Measurements from ENCODE around the gene CD300LF.
A peak's percentile ranks its signal among the peaks of the same experiment; 100 is the strongest.

Gene CD300LF

DNA sequence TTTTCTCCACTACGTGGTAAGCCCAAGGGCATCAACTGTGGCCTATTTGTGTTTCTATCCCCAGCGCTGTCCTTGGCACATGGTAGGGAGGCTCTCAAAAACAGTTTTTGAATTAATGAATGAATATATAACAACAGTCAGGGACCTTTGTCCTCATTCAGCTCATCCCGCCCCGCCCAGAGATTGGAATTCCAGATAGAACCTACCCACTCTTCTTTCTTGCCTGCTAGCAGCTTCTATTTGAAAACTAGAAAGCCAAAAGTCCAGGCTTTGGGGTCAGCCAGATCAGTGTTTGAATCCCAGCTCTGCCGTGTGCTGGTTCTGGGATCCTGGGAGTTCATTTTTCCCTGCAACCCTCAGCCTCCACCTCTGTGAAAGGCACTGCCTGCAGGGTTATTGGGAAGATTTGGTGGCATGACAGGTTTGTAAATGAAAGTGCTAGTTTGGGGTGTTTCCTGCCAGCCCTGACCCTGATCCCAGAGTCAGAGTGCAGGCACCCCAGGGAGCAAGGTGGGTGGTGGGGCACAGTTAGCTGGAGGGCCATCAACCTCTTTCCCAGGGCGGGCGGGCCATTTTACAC lies 40.2 kb upstream of the CD300LF start:
- TF ChIP-seq, protein P1, sequence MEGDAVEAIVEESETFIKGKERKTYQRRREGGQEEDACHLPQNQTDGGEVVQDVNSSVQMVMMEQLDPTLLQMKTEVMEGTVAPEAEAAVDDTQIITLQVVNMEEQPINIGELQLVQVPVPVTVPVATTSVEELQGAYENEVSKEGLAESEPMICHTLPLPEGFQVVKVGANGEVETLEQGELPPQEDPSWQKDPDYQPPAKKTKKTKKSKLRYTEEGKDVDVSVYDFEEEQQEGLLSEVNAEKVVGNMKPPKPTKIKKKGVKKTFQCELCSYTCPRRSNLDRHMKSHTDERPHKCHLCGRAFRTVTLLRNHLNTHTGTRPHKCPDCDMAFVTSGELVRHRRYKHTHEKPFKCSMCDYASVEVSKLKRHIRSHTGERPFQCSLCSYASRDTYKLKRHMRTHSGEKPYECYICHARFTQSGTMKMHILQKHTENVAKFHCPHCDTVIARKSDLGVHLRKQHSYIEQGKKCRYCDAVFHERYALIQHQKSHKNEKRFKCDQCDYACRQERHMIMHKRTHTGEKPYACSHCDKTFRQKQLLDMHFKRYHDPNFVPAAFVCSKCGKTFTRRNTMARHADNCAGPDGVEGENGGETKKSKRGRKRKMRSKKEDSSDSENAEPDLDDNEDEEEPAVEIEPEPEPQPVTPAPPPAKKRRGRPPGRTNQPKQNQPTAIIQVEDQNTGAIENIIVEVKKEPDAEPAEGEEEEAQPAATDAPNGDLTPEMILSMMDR (conservative IDR thresholded peaks at IDR 0.05; ENCODE audit: low read depth, low read length), result no peak
- Histone ChIP-seq H3K4me2 (peak overlapping the region; percentile 100), H4K20me1 (ENCODE audit: insufficient read depth) (peaks cover 9% of the 10 kb centered on the region), H3K9ac (peak overlapping the region; percentile 49; the same call in 1 of the 2 replicates), H3K4me1 (ENCODE audit: low read depth, poor library complexity, severe bottlenecking) (peaks cover 63% of the 10 kb centered on the region), H3K36me3 (ENCODE audit: insufficient read depth) (no peaks in the 10 kb centered on the region; the same call in 1 of the 2 replicates), H3K27me3 (ENCODE audit: insufficient read depth, low read depth) (no peaks in the 10 kb centered on the region), H3K79me2 (ENCODE audit: insufficient read depth, low read depth) (peaks cover 93% of the 10 kb centered on the region), H3K4me3 (IDR thresholded peaks at IDR 0.05; ENCODE audit: insufficient read depth, low read depth, low read length) (no peak overlapping the region), H2AFZ (ENCODE audit: low read depth) (no peak overlapping the region), H3K27ac (peak overlapping the region; percentile 94)

DNA sequence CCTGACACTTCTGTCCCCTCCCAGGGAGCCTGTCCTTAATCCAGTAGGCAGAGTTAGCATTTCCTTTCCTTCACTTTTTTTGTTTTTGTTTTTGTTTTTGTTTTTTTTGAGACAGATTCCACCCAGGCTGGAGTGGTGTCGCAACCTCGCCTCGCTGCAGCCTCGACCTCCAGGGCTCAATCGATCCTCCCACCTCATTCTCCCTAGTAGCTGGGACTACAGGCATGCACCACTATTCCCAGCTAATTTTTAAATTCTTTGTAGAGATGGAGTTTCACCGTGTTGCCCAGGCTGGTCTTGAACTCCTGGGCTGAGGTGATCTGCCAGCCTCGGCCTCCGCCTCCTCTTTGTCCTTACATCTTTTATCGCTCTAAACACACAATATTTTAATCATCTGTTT lies 39.7 kb upstream of the CD300LF start:
- H4K20me1 ChIP-seq (ENCODE audit: insufficient read depth), result peaks cover 9% of the 10 kb centered on the region
- H3K4me3 ChIP-seq (IDR thresholded peaks at IDR 0.05; ENCODE audit: insufficient read depth, low read depth, low read length), result no peak overlapping the region
- H3K9ac ChIP-seq, result peak overlapping the region; percentile 89; the same call in 1 of the 2 replicates
- H3K27ac ChIP-seq, result peak overlapping the region; percentile 94
- no peaks in the 10 kb centered on the region for H3K27me3 ChIP-seq (ENCODE audit: insufficient read depth, low read depth)
- H2AFZ ChIP-seq (ENCODE audit: low read depth), result no peak overlapping the region
- peaks cover 63% of the 10 kb centered on the region for H3K4me1 ChIP-seq (ENCODE audit: low read depth, poor library complexity, severe bottlenecking)
- TF ChIP-seq, protein P1 (conservative IDR thresholded peaks at IDR 0.05; ENCODE audit: low read depth, low read length), result no peak
- peaks cover 88% of the 10 kb centered on the region for H3K79me2 ChIP-seq (ENCODE audit: insufficient read depth, low read depth)
- no peaks in the 10 kb centered on the region; the same call in 1 of the 2 replicates for H3K36me3 ChIP-seq (ENCODE audit: insufficient read depth)
- peak overlapping the region; percentile 100 for H3K4me2 ChIP-seq

DNA sequence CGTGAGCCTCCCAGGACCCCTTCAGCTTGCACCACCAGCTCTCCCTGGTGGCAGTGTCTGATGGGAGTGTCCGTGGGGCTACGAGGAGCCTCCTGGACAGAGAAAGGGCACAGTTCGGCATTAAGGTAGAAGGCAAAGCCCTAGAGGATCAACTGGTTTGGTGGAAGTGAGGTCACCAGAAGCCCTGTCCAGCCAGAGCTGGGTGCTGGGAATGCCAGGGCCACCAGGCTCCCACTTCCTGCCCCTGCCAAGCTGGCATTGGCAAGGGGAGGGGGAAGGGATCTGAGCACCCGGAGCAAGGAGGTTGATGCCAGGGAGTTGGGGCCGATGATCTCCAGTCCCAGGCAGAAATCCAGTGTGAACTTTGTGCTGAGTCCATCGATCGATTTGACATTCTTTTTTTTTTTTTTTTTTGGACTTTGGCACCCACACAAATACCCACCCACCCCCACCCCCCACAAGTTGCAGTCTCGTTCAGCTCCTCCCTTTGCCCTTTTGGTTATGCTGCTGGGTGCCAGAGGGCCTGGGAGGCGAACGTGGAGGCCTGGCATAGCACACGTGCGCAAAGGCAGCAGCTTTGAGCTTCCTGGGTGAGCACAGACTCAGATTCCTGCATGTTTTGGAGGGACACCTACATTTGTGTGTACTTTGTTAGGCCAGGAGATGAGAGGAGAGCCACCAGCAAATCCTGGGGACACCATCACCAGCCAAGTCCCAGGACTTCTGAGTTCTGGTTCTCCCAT lies 37.8 kb upstream of the CD300LF start:
- peak overlapping the region; percentile 30 for H3K4me3 ChIP-seq (IDR thresholded peaks at IDR 0.05; ENCODE audit: insufficient read depth, low read depth, low read length)
- H3K27me3 ChIP-seq (ENCODE audit: insufficient read depth, low read depth), result no peaks in the 10 kb centered on the region
- no peaks in the 10 kb centered on the region; the same call in 1 of the 2 replicates for H3K36me3 ChIP-seq (ENCODE audit: insufficient read depth)
- H4K20me1 ChIP-seq (ENCODE audit: insufficient read depth), result peaks cover 9% of the 10 kb centered on the region
- no peak overlapping the region for H2AFZ ChIP-seq (ENCODE audit: low read depth)
- H3K4me1 ChIP-seq (ENCODE audit: low read depth, poor library complexity, severe bottlenecking), result peaks cover 44% of the 10 kb centered on the region
- TF ChIP-seq, protein P1 (conservative IDR thresholded peaks at IDR 0.05; ENCODE audit: low read depth, low read length), result no peak
- H3K79me2 ChIP-seq (ENCODE audit: insufficient read depth, low read depth), result peaks cover 69% of the 10 kb centered on the region
- H3K27ac ChIP-seq, result peak overlapping the region; percentile 94
- H3K9ac ChIP-seq, result peak overlapping the region; percentile 89
- peak overlapping the region; percentile 100 for H3K4me2 ChIP-seq

DNA sequence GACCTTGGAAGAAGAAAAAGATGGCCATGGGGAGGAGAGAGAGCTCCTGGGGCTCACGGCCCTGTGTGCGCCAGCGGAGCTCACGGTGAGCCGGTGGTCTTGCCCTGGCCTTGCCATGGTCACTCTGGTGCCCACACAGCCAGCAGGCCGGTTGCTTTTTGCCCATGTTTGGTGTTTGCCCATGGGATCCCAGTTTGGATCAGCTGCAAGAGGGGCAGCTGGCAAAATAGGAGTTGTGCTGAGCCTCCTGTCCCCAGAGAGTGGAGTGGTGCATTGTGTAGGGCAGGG lies 37.3 kb upstream of the CD300LF start:
- TF ChIP-seq, protein P1 (conservative IDR thresholded peaks at IDR 0.05; ENCODE audit: low read depth, low read length), result no peak
- H3K27me3 ChIP-seq (ENCODE audit: insufficient read depth, low read depth), result no peaks in the 10 kb centered on the region
- H3K4me1 ChIP-seq (ENCODE audit: low read depth, poor library complexity, severe bottlenecking), result peaks cover 43% of the 10 kb centered on the region
- H3K27ac ChIP-seq, result peak overlapping the region; percentile 94
- no peak overlapping the region for H2AFZ ChIP-seq (ENCODE audit: low read depth)
- peaks cover 64% of the 10 kb centered on the region for H3K79me2 ChIP-seq (ENCODE audit: insufficient read depth, low read depth)
- H3K4me2 ChIP-seq, result peak overlapping the region; percentile 100
- H3K9ac ChIP-seq, result peak overlapping the region; percentile 89
- peaks cover 9% of the 10 kb centered on the region for H4K20me1 ChIP-seq (ENCODE audit: insufficient read depth)
- H3K4me3 ChIP-seq (IDR thresholded peaks at IDR 0.05; ENCODE audit: insufficient read depth, low read depth, low read length), result peak overlapping the region; percentile 30
- no peaks in the 10 kb centered on the region; the same call in 1 of the 2 replicates for H3K36me3 ChIP-seq (ENCODE audit: insufficient read depth)
